Endothelial cell (in vitro differentiated cells): ENCODE data around the gene RBM26. TPM values are rescaled to one million over a fixed set of nuclear protein-coding genes. Genes with fewer than 3 reads are reported as not detected.

Experiments
- DNase-seq: peaks from one replicate; pipeline ENCODE4 v3.0.0; 2021; ENCODE audit warnings: low spot score
- H3K27ac Mint-ChIP-seq: one replicate; pipeline ENCODE4 v1.8.0; 2021; ENCODE audit warnings: mixed read lengths, inconsistent platforms; ENCODE audit not compliant: unreplicated experiment
- H3K27me3 Mint-ChIP-seq: one replicate; pipeline ENCODE4 v1.8.0; 2021; ENCODE audit warnings: mild to moderate bottlenecking, moderate library complexity, mixed read lengths, inconsistent platforms; ENCODE audit not compliant: unreplicated experiment
- H3K36me3 Mint-ChIP-seq: one replicate; pipeline ENCODE4 v1.8.0; 2021; ENCODE audit warnings: mild to moderate bottlenecking, low read depth, mixed read lengths, inconsistent platforms; ENCODE audit not compliant: unreplicated experiment
- H3K4me1 Mint-ChIP-seq: one replicate; pipeline ENCODE4 v1.8.0; 2021; ENCODE audit warnings: mild to moderate bottlenecking, mixed read lengths, inconsistent platforms; ENCODE audit not compliant: unreplicated experiment
- H3K4me3 Mint-ChIP-seq: one replicate; pipeline ENCODE4 v1.8.0; 2021; ENCODE audit warnings: mild to moderate bottlenecking, mixed read lengths, inconsistent platforms; ENCODE audit not compliant: unreplicated experiment
- H3K9me3 Mint-ChIP-seq: one replicate; pipeline ENCODE4 v1.8.0; 2021; ENCODE audit warnings: mixed read lengths, inconsistent platforms; ENCODE audit not compliant: unreplicated experiment
- long read RNA-seq: library from polyadenylated mRNA; unstranded; transcript quantifications from one replicate; pipeline ENCODE4 v2.0.0, GENCODE V29; 2020; ENCODE audit not compliant: unreplicated experiment
- total RNA-seq: library from RNA; stranded (reverse); fragmentation: NEBNext Ultra II Directional; extraction: Animal tissue kit (Norgen Biotek cat#: 25700); gene quantifications from one replicate; pipeline ENCODE4 v1.2.1, GENCODE V29; 2021; ENCODE audit not compliant: unreplicated experiment
- TF ChIP-seq, protein P1 (sequence below): fragments of 200-600 bp; sonication (generic); IDR thresholded peaks from one replicate; pipeline ENCODE4 v1.5.0; 2021; ENCODE audit warnings: antibody characterized with exemption; ENCODE audit not compliant: unreplicated experiment

Gene RBM26, protein sequence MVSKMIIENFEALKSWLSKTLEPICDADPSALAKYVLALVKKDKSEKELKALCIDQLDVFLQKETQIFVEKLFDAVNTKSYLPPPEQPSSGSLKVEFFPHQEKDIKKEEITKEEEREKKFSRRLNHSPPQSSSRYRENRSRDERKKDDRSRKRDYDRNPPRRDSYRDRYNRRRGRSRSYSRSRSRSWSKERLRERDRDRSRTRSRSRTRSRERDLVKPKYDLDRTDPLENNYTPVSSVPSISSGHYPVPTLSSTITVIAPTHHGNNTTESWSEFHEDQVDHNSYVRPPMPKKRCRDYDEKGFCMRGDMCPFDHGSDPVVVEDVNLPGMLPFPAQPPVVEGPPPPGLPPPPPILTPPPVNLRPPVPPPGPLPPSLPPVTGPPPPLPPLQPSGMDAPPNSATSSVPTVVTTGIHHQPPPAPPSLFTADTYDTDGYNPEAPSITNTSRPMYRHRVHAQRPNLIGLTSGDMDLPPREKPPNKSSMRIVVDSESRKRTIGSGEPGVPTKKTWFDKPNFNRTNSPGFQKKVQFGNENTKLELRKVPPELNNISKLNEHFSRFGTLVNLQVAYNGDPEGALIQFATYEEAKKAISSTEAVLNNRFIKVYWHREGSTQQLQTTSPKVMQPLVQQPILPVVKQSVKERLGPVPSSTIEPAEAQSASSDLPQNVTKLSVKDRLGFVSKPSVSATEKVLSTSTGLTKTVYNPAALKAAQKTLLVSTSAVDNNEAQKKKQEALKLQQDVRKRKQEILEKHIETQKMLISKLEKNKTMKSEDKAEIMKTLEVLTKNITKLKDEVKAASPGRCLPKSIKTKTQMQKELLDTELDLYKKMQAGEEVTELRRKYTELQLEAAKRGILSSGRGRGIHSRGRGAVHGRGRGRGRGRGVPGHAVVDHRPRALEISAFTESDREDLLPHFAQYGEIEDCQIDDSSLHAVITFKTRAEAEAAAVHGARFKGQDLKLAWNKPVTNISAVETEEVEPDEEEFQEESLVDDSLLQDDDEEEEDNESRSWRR
- 49.5 TPM for total RNA-seq
- long read RNA-seq, partial matches to known transcripts = 0 of 2 reads
- long read RNA-seq, other reads (novel, unspliced or antisense) = 2 of 2 reads

DNA sequence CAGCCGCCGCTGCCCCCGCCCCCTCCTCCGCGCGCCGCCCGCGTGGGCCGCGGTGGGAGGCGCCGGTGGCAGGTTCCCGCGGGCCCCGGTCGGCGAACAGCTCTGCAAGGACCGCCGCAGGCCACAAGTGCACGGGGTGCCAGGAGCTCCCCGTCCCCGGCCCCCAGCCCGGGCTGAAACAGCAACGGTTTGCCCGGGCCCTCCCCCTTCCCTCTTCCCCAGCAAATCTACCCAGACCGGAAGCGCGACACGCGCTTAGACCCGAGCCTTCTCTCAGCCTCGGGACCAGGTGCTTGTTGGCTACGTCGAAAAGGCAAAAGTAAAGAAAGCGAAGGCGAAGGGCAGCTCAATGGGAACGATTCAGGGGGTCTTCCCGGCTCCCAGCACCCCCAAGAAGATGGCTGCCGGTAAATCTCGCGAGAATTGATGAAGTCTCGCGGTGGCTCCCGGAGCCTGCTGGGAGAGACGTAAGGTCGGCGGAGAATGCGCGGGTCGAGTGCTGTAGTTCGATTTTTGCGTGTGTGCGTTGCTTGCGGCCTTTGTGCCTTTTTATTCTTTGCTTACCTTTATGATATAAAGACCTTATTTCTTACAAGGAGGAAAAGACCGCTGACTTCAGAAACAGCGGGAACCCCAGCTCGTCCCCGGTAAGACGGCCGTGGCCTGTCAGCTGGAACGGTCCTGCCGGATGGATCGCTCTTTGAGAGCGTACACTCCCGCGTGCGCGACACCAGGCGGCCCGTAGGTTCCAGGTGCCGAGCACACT lies at the start of gene RBM26:
RBM26 (minus strand) TSS at position 425 of the 766 bp plus-strand sequence. CDS start 481 bp downstream, outside the sequence.
- H3K36me3 Mint-ChIP-seq = no peaks in the 10 kb centered on the region

GRCh38 chr13:79455331-79455730 lies 49.3 kb upstream of the RBM26 start:
- no peaks in the 10 kb centered on the region for H3K9me3 Mint-ChIP-seq
- H3K27me3 Mint-ChIP-seq = peaks cover 1% of the 10 kb centered on the region
- no peaks in the 10 kb centered on the region for H3K36me3 Mint-ChIP-seq
- H3K27ac Mint-ChIP-seq = no peak overlapping the region
- DNase-seq = no peak
- peaks cover 4% of the 10 kb centered on the region for H3K4me1 Mint-ChIP-seq
- no peak overlapping the region for H3K4me3 Mint-ChIP-seq
- TF ChIP-seq, protein P1, sequence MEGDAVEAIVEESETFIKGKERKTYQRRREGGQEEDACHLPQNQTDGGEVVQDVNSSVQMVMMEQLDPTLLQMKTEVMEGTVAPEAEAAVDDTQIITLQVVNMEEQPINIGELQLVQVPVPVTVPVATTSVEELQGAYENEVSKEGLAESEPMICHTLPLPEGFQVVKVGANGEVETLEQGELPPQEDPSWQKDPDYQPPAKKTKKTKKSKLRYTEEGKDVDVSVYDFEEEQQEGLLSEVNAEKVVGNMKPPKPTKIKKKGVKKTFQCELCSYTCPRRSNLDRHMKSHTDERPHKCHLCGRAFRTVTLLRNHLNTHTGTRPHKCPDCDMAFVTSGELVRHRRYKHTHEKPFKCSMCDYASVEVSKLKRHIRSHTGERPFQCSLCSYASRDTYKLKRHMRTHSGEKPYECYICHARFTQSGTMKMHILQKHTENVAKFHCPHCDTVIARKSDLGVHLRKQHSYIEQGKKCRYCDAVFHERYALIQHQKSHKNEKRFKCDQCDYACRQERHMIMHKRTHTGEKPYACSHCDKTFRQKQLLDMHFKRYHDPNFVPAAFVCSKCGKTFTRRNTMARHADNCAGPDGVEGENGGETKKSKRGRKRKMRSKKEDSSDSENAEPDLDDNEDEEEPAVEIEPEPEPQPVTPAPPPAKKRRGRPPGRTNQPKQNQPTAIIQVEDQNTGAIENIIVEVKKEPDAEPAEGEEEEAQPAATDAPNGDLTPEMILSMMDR = no peak

More for the DNA sequence above, at the start of gene RBM26:
- Mint-ChIP-seq H3K4me3 (peak within 1 kb of the TSS; percentile 93), H3K9me3 (no peaks in the 10 kb centered on the region), H3K4me1 (peaks cover 23% of the 10 kb centered on the region), H3K27ac (peak within 1 kb of the TSS; percentile 86), H3K27me3 (no peaks in the 10 kb centered on the region)
- TF ChIP-seq, protein P1 = no peak
- DNase-seq = peak; percentile 96

DNA sequence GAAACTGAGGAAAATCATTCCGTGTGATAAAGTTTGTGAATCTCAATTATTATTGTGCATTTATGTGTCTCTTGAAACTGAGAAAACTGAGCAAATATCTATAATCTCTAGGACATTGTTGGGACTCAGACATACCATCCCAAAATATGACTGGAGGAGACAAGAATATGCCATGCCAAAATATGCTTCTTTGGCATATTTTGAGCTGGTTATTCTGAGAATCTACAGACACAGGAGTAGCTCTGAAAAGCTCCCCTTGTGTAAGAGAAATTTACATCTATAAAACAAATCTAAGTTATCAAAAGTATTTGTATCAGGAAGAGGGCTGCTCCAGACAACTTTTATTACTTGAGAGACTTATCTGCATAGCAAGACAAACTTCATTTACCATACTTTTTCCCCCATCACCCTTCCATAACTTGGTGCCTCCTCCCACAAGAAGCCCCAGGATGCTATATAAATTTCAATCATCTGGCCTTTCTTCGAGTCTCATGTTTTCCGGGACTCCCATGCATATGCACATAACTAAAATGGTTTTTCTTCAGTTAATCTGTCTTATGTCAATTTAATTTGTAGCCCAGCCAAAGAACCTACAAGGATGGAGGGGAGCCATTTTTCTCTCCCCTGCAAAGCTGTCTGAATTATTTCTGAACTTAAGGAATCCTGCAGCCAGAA lies 46.3 kb upstream of the RBM26 start:
- no peak for DNase-seq
- TF ChIP-seq, protein P1 = no peak
- no peak overlapping the region for H3K4me3 Mint-ChIP-seq
- peaks cover 21% of the 10 kb centered on the region for H3K4me1 Mint-ChIP-seq
- H3K27me3 Mint-ChIP-seq = no peaks in the 10 kb centered on the region
- H3K27ac Mint-ChIP-seq = no peak overlapping the region
- H3K9me3 Mint-ChIP-seq = no peaks in the 10 kb centered on the region
- H3K36me3 Mint-ChIP-seq = no peaks in the 10 kb centered on the region

DNA sequence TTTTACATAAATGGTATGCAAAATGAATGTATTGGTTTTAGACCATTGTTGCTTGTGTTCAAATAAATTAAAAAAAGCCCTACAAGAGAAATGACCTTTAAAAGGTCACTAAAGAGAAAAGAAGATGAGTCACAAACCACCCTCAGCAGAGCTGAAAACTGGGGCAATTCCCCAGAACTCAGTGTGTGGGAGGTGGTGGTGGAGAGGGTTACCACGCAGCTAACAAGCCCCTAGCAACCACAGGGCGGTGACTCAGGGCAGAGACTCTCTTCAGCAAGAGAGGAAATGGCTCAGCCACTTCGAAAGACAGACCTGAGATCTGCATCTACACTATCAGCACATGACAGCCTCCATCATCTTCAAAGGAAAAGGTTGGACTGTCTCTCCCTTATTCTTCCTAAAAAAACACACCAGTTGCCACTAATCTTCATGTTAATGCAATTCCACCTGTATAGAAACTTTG lies 45.5 kb upstream of the RBM26 start:
- DNase-seq = no peak
- H3K4me1 Mint-ChIP-seq = peaks cover 21% of the 10 kb centered on the region

More for the DNA sequence above, 45.5 kb upstream of the RBM26 start:
- TF ChIP-seq, protein P1 = no peak
- Mint-ChIP-seq H3K27ac (no peak overlapping the region), H3K4me3 (no peak overlapping the region), H3K9me3 (no peaks in the 10 kb centered on the region), H3K27me3 (no peaks in the 10 kb centered on the region), H3K36me3 (no peaks in the 10 kb centered on the region)
